ENCODE data around the gene CAMTA1.

Gene CAMTA1

GRCh38 chr1:6935911-6936690 lies 150.8 kb downstream of the CAMTA1 start:
- no peak overlapping the region for H3K4me3 ChIP-seq (ENCODE audit: control insufficient read depth, low read depth, low read length)
- no peak for TF ChIP-seq CTCF (conservative IDR thresholded peaks at IDR 0.05; ENCODE audit: control insufficient read depth, insufficient read depth, low read depth, low read length)
- DNase-seq (ENCODE audit: low read depth): no peak

- TF ChIP-seq CTCF (conservative IDR thresholded peaks at IDR 0.05; ENCODE audit: control insufficient read depth, insufficient read depth, low read depth, low read length): no peak
- no peak overlapping the region for H3K4me3 ChIP-seq (ENCODE audit: control insufficient read depth, low read depth, low read length)
- no peak for DNase-seq (ENCODE audit: low read depth)
These were observed 151.8 kb downstream of the CAMTA1 start for GRCh38 chr1:6937048-6937447.

- H3K4me3 ChIP-seq (ENCODE audit: control insufficient read depth, low read depth, low read length): no peak overlapping the region
- no peak for TF ChIP-seq CTCF (conservative IDR thresholded peaks at IDR 0.05; ENCODE audit: control insufficient read depth, insufficient read depth, low read depth, low read length)
- no peak for DNase-seq (ENCODE audit: low read depth)
These were observed 154.1 kb downstream of the CAMTA1 start for GRCh38 chr1:6939363-6939762.

GRCh38 chr1:6941786-6942185 lies 156.5 kb downstream of the CAMTA1 start:
- no peak for DNase-seq (ENCODE audit: low read depth)
- H3K4me3 ChIP-seq (ENCODE audit: control insufficient read depth, low read depth, low read length): no peak overlapping the region
- no peak for TF ChIP-seq CTCF (conservative IDR thresholded peaks at IDR 0.05; ENCODE audit: control insufficient read depth, insufficient read depth, low read depth, low read length)

- no peak for DNase-seq (ENCODE audit: low read depth)
- no peak for TF ChIP-seq CTCF (conservative IDR thresholded peaks at IDR 0.05; ENCODE audit: control insufficient read depth, insufficient read depth, low read depth, low read length)
- no peak overlapping the region for H3K4me3 ChIP-seq (ENCODE audit: control insufficient read depth, low read depth, low read length)
These were observed 157.7 kb downstream of the CAMTA1 start for GRCh38 chr1:6942990-6943389.

GRCh38 chr1:6944434-6944833 lies 159.2 kb downstream of the CAMTA1 start:
- no peak for DNase-seq (ENCODE audit: low read depth)
- no peak for TF ChIP-seq CTCF (conservative IDR thresholded peaks at IDR 0.05; ENCODE audit: control insufficient read depth, insufficient read depth, low read depth, low read length)
- no peak overlapping the region for H3K4me3 ChIP-seq (ENCODE audit: control insufficient read depth, low read depth, low read length)

All from fibroblast of mammary gland (primary cell).